RWPE2 (cell line): Measurements from ENCODE around the gene YES1.

Experiments
- ATAC-seq: fragments of 200-7000 bp; cut with Tn5 transposase; 3 replicates; pipeline ENCODE4 v1.9.1; 2021; ENCODE audit warnings: low read depth
- DNase-seq: peaks from one replicate; pipeline ENCODE4 v3.0.0-alpha.2; 2020; ENCODE audit warnings: low spot score
- H3K27ac ChIP-seq: fragments of 450-650 bp; 2 replicates; pipeline ENCODE4 v1.5.1; 2017; ENCODE audit warnings: mild to moderate bottlenecking; ENCODE audit not compliant: poor library complexity, severe bottlenecking
- H3K27me3 ChIP-seq: fragments of 250-450 bp; sonication (Bioruptor Pico); 2 replicates; pipeline ENCODE4 v1.5.1; 2021; ENCODE audit warnings: mild to moderate bottlenecking, moderate library complexity; ENCODE audit not compliant: insufficient read depth, poor library complexity, severe bottlenecking
- H3K36me3 ChIP-seq: fragments of 250-450 bp; sonication (Bioruptor Pico); 2 replicates; pipeline ENCODE4 v1.5.1; 2020; ENCODE audit warnings: low read depth, mild to moderate bottlenecking, moderate library complexity
- H3K4me1 ChIP-seq: fragments of 250-450 bp; sonication (Bioruptor Pico); 2 replicates; pipeline ENCODE4 v1.5.1; 2021; ENCODE audit warnings: mild to moderate bottlenecking, moderate library complexity; ENCODE audit not compliant: insufficient read depth, poor library complexity, severe bottlenecking
- H3K4me3 ChIP-seq: fragments of 250-450 bp; sonication (Bioruptor Pico); 2 replicates; pipeline ENCODE4 v1.5.1; 2021; ENCODE audit warnings: mild to moderate bottlenecking, moderate library complexity; ENCODE audit not compliant: severe bottlenecking
- H3K9me3 ChIP-seq: fragments of 250-450 bp; sonication (Bioruptor Pico); 2 replicates; pipeline ENCODE4 v1.5.1; 2021; ENCODE audit warnings: mild to moderate bottlenecking, moderate library complexity; ENCODE audit not compliant: severe bottlenecking
- CTCF ChIP-seq: fragments of 450-650 bp; IDR thresholded peaks from one replicate; pipeline ENCODE4 v1.5.1; 2017; ENCODE audit warnings: mild to moderate bottlenecking, moderate library complexity; ENCODE audit not compliant: poor library complexity, severe bottlenecking

YES1 gene

GRCh38 chr18:697800-698199 lies 114.2 kb downstream of the YES1 start:
- no peaks in the 10 kb centered on the region for H3K27me3 ChIP-seq
- H3K4me1 ChIP-seq: peaks cover 20% of the 10 kb centered on the region
- no peak for TF ChIP-seq CTCF
- H3K36me3 ChIP-seq: peaks cover 75% of the 10 kb centered on the region
- DNase-seq (no peak), ATAC-seq (no peak)
- H3K4me3 ChIP-seq: no peak overlapping the region
- no peaks in the 10 kb centered on the region for H3K9me3 ChIP-seq
- H3K27ac ChIP-seq: no peak overlapping the region

GRCh38 chr18:697012-697411 lies 115.0 kb downstream of the YES1 start:
- Histone ChIP-seq H3K36me3 (peaks cover 76% of the 10 kb centered on the region), H3K27ac (no peak overlapping the region), H3K27me3 (no peaks in the 10 kb centered on the region), H3K4me3 (no peak overlapping the region), H3K4me1 (peaks cover 15% of the 10 kb centered on the region), H3K9me3 (no peaks in the 10 kb centered on the region)
- DNase-seq (no peak), ATAC-seq (no peak)
- no peak for TF ChIP-seq CTCF

- no peaks in the 10 kb centered on the region for H3K4me1 ChIP-seq
- H3K27me3 ChIP-seq: no peaks in the 10 kb centered on the region
- ATAC-seq (no peak), DNase-seq (no peak)
- TF ChIP-seq CTCF: no peak
- H3K9me3 ChIP-seq: no peaks in the 10 kb centered on the region
- no peak overlapping the region for H3K4me3 ChIP-seq
- H3K27ac ChIP-seq: no peak overlapping the region
- H3K36me3 ChIP-seq: peaks cover 68% of the 10 kb centered on the region
These were observed 118.4 kb downstream of the YES1 start for GRCh38 chr18:693466-694187.

GRCh38 chr18:692824-693223 lies 119.2 kb downstream of the YES1 start:
- TF ChIP-seq CTCF: no peak
- Histone ChIP-seq H3K4me1 (no peaks in the 10 kb centered on the region), H3K4me3 (no peak overlapping the region), H3K36me3 (peaks cover 61% of the 10 kb centered on the region), H3K9me3 (no peaks in the 10 kb centered on the region), H3K27me3 (no peaks in the 10 kb centered on the region), H3K27ac (no peak overlapping the region)
- DNase-seq: no peak
- ATAC-seq: no peak

- peaks cover 45% of the 10 kb centered on the region for H3K36me3 ChIP-seq
- no peak for TF ChIP-seq CTCF
- no peak for DNase-seq
- no peaks in the 10 kb centered on the region for H3K4me1 ChIP-seq
- ATAC-seq: no peak
- no peaks in the 10 kb centered on the region for H3K9me3 ChIP-seq
- H3K27ac ChIP-seq: no peak overlapping the region
- H3K4me3 ChIP-seq: no peak overlapping the region
- H3K27me3 ChIP-seq: no peaks in the 10 kb centered on the region
These were observed 123.7 kb downstream of the YES1 start for GRCh38 chr18:688323-688722.
